ENCODE measurements around the gene NDNF.

DNA sequence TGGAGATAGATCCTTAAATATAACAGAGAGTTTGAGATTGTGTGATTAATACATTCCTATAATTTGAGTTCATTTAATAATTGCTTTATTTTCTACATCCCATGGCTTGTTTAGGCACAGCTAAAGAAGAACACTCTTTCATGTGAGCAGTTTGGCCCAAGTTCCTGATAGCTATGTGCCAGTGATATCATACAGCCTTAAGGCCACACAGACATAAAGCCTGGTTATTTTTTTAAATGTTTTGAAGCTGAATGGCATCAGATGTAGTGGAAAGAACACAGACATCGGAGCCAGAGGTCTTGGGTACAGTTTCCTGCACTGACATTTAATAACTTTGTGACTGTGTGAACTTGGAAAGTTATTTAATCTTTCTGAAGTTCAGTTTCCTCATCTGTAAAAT is 7.0 kb upstream of the NDNF start:
- TF ChIP-seq, protein P1, sequence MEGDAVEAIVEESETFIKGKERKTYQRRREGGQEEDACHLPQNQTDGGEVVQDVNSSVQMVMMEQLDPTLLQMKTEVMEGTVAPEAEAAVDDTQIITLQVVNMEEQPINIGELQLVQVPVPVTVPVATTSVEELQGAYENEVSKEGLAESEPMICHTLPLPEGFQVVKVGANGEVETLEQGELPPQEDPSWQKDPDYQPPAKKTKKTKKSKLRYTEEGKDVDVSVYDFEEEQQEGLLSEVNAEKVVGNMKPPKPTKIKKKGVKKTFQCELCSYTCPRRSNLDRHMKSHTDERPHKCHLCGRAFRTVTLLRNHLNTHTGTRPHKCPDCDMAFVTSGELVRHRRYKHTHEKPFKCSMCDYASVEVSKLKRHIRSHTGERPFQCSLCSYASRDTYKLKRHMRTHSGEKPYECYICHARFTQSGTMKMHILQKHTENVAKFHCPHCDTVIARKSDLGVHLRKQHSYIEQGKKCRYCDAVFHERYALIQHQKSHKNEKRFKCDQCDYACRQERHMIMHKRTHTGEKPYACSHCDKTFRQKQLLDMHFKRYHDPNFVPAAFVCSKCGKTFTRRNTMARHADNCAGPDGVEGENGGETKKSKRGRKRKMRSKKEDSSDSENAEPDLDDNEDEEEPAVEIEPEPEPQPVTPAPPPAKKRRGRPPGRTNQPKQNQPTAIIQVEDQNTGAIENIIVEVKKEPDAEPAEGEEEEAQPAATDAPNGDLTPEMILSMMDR (IDR thresholded peaks at IDR 0.05) = no peak
- TF ChIP-seq POLR2A (IDR thresholded peaks at IDR 0.05) (no peak), POLR2AphosphoS5 (IDR thresholded peaks at IDR 0.05) (no peak)

Data from suprapubic skin (tissue), 4 donors.